NCI-H1436 (cell line): Measurements from ENCODE around the gene TUBB4A.
"Not testable (repeated sequence)": the region's sequence is repeated elsewhere in the genome, so short reads cannot be mapped to it uniquely, and the experiment has no call there.

Experiments
- DNase-seq: peaks from one replicate; lab custom pipeline; 2025; lab: John Stamatoyannopoulos, UW

The TUBB4A gene

DNA sequence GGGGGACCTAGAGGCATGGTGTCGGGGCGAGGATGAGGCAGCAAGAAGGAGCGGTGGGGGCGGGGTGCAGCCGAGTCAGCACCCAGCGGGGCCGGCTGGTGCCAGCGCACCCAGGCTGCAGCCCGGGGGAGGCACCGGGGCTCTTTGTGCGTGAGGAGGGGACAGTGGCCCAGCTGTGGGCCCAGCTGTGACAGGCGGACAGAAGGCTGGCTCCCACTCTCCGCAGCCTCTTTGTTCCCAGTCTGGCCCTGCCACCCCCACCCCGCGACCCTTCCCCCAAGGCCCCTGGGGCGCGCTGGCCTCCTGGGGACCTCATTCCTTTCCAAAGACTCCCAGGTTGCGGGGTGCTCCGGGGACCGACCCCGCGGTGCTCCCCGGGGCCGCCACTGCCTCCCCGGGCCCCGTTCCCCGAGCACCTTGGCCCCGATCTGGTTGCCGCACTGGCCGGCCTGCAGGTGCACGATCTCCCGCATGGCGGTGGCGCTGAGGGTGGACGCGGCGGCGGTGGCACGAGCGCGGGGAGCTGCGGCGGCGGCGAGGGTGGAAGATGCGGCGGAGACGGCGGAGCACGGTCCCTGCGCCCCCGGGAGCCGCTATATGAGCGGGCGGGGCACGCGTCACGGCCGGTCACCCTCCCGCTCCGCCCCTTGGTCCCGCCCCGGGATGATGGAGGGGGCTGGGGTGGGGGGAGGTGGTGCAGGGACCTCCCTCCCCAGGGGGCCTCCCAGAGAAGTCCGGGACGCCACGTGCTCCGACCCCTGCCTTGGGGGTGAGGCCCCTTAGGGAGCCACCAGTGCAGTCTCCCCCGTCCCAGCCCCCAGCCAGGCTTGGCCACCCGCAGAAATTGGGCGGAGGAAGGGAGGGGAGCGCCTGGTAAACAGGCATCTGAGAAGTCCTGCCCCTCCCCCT lies at the start of gene TUBB4A:
TUBB4A (minus strand) TSS at position 570 of the 909 bp plus-strand sequence; CDS start at position 473, 97 bp downstream.
- DNase-seq, result no peak

DNA sequence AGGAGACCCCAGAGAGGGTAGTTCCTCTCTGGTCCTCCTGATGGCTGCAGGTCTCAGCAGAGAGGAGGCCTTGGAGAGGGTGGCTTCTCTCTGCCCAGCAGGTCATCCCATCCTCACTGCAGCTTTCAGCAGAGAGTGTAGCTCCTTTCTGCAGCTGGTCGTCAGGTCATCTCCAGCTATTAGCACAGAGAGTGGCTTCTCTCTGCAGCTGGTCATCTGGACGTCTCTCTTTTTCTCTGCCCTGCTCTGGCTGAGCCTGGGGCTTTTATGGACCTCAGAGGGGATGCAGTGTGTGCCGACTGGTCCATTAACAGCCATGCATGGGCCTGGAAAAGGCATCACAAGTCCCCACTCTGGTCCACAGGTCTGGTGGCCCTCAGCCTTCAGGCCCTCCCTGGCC lies 49.0 kb upstream of the TUBB4A start:
- DNase-seq, result no peak

DNA sequence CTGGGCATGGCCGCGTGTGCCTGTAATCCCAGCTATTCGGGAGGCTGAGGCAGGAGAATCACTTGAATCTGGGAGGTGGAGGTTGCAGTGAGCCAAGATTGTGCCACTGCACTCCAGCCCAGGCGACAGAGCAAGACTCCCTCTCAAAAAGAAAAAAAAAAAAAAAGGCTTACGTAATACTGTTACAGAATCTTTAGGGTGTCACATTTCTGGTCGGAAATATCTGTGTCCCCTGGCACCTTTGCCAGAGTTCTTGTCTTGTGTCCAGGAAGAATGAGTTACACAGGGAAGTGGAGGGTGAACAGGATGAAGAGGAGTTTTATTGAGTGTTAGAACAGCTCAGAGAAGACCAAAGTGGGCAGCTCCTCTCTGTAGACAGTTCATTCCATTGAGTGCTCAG lies 48.6 kb upstream of the TUBB4A start:
- DNase-seq, result not testable (repeated sequence)

DNA sequence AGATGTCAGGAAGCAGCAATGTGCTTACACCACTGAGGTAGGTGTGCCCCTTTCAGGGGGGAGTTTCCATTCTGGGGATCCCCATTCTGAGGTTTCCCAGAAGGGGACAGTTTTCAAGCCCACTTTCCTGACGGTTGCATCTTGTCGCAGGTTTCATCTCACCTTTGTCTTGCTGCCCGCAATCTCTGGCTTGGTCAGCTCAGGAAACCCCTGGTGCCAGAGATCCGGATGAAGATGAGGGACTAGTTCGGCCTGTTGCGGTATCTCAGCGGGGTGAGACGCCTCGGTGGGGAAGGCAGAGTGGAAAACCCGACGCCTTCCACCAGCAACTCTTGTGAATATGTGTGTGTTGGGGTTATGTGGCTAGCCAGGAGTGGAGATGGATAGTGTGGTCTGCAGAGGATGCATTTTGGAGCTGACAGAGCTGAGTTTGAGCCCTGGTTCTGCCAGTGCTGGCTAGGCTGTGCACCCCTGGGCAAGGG lies 41.8 kb upstream of the TUBB4A start:
- no peak for DNase-seq

DNA sequence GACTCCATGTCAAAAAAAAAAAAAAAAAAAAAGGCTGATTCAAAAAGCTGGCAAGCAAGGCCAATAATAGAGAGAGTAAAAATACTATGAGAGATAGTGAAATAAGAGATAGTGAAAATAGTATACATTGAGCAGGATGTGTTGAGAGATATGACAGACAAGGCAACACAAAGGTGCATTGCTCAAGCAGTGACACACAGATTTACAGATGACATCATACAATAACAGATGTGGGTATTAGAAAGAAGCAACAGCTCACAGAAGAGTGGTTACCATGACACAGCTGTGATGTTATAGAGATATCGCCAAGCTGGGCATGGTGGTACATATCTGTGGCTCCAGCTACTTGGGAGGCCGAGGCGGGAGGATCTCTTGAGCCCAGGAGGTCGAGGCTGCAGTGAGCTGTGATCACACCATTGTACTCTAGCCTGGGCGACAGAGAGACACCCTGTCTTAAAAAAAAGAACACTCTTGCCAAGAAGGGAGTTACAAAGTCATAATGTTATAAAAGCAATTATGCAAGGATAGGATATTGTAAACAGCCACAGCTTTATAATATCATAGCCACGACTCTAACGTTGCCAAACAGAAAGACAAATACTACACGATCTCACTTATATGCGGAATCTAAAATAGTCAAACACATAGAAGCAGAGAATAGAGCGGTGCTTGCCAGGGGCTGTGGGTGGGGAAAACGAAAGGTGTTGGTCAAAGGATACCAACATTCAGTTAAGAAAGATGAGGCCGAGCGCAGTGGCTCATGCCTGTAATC lies 39.0 kb upstream of the TUBB4A start:
- DNase-seq, result no peak

DNA sequence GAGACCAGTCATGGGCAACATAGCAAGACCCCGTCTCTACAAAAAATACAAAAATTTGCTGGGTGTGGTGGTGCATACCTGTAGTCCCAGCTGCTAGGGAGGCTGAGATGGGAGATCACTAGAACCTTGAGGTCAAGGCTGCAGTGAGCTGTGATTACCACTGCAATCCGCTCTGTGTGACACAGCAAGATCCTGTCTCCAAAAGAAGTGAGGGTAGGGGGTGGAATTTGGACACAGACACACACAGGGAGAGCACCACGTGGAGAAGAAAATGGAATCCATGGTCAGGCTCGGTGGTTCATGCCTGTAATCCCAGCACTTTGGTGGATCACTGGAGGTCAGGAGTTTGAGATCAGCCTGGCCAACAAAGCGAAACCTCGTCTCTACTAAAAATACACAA lies 37.4 kb upstream of the TUBB4A start:
- DNase-seq, result no peak

DNA sequence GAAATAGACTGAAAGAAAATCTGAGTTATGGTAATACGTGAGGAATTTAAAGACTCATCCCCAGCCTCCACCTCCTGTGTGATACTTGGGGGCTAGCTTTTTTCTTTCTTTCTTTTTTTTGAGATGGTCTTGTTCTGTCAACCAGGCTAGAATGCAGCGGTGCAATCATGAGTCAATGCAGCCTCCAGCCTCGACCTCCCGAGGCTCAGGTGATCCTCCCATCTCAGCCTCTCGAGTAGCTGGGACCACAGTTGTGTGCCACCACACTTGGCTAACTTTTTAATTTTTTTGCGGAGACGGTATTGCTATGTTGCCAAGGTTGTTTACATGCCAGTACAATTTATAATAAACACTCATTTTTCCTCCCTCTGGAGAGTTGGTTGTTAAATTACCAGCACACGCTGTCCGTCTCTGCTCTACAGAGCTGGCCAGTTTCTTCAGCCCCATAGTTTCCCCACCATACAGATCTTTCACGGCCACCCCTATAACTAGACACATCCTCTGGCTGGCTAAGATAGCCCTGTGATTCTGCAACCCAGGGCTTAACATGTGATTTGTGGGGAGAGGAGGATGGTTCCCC lies 33.5 kb upstream of the TUBB4A start:
- no peak for DNase-seq

DNA sequence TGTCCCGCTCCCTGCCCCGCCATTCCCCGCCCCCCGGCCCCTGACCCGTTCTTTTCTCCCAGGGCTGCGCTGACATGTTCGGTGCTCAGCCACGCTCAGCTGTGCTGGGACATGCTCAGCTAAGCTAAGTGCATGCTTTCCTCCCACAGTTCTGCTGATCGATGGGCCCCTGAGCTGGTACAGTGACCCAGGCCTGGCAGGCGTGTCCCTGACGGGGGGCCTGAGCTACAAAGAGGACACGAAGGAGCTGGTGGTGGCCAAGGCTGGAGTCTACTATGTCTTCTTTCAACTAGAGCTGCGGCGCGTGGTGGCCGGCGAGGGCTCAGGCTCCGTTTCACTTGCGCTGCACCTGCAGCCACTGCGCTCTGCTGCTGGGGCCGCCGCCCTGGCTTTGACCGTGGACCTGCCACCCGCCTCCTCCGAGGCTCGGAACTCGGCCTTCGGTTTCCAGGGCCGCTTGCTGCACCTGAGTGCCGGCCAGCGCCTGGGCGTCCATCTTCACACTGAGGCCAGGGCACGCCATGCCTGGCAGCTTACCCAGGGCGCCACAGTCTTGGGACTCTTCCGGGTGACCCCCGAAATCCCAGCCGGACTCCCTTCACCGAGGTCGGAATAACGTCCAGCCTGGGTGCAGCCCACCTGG lies 32.5 kb upstream of the TUBB4A start:
- no peak for DNase-seq

DNA sequence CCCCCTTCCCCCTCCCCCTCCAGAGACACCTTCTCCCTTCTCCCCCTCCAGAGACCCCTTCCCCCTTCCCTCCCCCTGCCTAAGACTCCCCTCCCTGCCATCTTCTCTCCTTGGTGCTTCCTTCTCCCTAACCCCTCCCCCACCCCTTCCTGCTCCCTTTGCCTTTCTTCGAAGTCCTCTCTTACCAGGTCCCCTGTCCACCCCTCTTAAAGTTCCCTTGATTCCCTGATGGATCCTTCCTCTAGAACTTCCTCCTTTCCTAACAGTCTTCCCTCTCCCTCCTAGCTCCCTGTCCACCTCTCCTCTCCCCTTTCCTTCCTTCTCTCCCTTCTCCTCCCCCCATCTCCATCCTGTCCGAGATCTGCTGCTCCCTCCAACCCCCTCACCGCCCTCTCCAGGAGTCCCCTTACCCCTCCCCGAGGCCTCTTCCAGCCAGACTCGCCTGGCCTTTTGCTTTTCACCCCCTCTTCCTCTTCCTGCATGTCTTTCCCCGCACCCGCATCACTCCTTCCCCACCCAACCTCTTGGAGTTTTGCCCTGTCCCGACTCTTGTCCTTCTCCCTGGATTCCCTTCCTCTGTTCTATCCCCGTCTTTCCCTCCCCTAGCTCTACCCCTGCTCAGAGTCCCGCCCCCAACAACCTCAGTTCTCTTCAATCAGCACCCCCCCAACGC lies 31.8 kb upstream of the TUBB4A start:
- no peak for DNase-seq

DNA sequence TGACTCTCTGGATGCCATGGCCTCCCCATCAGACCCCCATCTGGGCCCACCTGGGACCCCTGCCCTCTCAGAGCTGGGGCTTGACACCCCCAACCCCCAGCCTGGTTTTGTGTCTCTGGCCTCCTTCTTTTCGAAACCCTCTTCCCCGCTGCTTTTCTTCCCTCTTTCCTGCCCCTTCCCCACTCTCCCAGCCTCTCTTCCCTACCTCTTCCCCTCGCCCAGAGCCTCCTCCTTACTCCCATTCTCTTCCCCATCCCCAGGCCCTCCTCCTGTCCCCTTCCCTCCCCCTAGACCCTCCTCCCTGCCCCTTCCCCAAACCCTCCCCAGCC lies 30.9 kb upstream of the TUBB4A start:
- no peak for DNase-seq

DNA sequence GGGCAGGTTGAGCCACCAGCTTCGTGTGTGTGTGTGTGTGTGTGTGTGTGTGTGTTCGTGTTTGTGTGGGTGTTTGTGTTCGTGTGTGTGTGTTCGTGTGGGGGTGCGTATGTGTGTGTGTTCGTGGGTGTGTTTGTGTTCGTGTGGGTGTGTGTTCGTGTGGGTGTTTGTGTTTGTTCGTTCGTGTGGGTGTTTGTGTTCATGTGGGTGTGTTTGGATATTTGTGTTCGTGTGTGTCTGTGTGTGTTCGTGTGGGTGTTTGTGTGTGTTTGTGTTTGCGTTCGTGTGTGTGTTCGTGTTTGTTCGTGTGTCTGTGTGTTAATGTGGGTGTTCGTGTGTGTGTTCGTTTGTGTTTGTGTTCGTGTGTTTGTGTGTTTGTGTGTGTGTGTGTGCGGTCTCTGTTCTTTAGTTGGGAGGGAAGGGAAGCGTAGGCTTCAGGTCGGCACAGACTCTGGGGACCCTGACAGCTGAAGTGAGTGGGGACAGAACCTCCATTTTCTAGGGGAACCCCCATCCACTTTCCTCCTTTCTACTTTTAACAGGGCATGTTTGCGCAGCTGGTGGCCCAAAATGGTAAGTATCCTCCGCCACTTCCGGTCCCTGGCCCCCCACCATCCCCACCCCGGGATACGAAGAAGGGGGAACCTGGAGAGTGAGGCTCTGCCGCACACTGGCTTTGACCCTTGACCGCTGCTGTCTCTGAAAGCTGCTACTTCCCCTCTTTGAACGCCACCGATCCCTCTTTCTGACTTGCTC lies 30.3 kb upstream of the TUBB4A start:
- no peak for DNase-seq

DNA sequence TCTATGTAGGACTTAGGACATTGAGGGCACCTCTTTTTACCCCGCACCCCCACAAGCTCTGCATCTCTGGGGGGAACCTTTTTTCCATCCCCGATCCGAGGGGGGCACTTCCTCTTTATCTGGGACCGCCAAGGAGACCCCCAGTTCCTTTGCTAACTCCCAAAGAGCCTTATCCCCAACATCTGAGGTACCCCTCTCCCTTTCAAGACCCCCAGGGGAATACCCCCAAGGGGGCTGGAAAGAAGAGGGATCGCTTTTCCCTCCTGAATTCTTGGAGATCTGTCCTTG lies 29.8 kb upstream of the TUBB4A start:
- no peak for DNase-seq

DNA sequence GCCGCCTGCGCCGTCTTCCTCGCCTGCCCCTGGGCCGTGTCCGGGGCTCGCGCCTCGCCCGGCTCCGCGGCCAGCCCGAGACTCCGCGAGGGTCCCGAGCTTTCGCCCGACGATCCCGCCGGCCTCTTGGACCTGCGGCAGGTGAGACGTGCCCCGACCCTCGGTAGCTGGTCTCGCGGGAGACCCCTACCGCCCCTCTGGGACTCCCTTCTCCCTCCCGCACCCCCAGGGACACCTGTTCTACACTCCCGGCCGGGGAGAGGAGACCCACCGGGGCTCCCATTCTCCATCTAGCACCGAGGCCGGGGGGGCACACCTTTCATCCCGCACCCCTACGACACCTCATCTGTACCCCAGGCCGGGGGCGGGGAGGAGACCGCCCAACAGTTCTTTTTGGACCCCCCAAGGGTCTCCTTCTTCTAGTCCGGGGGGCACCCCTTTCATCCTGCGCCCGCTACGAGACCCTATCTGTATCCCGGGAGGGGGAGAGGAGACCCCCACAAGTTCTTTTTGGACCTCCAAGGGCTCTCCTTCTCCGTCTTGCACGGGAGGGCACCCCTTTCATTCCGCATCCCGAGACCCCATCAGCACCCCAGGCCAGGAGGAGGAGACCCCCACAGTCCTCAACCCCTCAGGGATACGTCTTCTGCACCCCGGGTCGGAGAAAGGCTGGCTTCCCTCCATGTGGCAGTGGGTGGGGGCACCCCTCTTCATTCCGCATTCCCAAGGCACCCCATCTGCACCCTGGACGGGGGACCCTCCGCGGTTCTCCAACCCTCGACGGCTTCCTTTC lies 29.2 kb upstream of the TUBB4A start:
- no peak for DNase-seq

DNA sequence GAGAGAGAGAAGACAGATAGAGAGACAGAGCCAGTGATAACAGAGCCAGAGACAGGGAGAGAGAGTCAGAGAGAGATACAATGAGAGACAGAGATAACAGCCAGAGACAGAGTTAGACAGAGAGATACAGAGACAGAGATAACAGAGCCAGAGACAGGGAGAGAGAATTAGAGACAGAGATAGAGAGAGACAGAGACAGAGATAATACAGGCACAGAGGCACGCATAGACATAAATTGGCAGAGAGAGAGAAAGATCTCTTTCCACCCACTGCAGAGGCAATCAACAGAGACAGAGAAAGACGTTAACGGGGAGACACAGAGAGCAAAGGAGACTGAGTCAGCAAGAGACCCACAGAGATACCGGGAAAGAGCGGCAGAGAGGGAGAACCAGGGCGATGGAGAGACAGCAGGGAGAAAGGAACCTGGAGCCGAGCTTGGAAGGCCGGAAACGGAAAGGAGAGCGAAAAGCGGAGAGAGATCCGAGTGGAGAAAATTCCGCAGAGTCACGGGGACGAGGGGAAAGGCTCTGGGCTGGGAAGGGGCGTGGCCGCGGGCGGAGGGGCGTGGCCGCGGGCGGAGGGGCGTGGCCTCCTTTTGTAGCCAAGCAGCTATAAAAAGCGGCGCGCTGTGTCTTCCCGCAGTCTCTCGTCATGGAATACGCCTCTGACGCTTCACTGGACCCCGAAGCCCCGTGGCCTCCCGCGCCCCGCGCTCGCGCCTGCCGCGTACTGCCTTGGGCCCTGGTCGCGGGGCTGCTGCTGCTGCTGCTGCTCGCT lies 28.5 kb upstream of the TUBB4A start, which contains the start of gene TNFSF9:
TNFSF9 (plus strand) TSS at position 641 of the 777 bp plus-strand sequence; CDS start at position 652, 11 bp downstream.
- peak; percentile 60 for DNase-seq

DNA sequence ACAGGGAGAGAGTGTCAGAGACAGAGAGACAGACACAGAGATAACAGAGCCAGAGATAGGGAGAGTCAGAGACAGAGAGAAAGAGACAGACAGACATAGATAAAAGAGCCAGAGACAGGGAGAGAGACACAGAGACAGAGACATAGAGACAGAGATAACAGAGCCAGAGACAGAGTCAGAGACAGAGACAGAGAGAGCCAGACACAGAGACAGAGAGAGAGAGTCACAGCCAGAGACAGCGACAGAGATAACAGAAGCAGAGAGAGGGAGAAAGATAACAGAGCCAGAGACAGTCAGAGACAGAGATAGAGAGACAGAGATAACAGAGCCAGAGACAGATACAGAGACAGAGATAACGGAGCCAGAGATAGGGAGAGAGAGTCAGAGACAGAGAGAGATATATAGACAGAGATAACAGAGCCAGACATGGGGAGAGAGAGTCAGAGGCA lies 27.9 kb upstream of the TUBB4A start:
- DNase-seq, result no peak

DNA sequence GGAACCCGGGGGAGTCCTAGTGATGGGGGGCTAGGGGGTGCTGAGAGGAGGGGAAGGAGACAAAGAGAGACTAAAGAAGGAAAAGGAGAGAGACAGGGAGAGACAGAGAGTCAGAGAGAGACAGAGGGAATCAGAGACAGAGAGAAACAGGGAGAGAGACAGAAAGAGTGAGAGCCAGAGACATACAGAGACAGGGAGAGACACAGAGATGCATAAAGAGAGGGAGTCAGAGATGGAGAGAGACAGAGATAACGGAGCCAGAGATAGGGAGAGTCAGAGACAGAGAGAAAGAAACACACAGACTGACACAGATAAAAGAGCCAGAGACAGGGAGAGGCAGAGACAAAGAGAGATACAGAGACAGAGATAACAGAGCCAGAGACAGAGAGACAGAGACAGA lies 27.2 kb upstream of the TUBB4A start:
- no peak for DNase-seq

DNA sequence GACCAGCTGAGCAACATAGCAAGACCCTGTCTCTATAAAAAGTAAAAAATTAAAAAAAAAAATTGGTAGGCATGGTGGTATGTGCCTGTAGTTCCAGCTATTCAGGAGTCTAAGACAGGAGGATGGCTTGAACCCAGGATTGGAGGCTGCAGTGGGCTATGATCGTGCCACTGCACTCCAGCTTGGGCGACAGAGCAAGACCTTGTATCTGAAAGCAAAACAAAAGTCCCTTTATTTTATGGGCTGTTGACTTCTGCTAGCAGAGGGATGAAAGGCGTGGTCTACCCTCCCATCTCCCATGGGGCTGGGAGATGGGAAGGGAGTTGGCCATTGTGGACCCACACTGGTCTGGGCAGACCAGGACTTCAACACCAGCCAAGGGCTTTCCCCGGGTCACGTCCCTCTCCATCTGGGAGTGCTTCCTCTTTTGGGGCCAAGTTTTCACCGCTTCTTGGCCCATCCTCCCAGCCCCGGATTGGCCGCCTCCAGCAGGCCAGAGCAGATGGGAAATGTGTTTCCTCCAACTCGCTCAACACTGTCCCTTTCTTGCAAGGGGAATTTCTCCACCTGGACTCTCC lies 26.5 kb upstream of the TUBB4A start:
- DNase-seq, result no peak

DNA sequence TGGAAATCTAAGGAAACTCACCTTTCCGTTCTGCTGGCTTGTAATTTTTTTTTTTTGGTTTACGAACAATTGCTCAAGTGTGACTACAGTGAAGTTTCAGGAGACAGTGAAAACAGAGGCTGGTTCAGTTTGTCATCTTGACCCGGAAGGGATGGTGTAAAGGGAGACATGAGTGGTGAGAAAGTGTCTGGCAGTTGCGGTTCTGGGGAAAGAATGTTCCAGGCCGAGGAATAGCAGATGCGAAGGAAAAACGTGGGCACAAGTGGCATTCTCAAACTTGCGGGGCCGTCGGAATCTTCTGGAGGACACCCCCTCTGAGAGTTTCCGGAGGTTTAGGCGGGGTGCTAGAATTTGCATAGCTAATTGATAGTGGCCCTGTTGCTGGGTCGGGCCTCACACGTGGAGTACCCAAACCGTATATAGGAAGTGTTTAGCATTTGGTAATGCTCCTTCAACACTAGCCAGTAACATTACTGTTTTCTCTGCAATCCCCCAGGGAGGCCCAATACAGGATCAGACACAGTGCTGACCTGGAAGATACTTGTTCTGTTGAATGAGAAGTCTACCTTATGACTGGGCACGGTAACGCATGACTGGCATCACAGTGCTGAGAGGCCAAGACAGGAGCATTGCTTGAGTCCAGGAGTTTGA lies 25.9 kb upstream of the TUBB4A start:
- DNase-seq, result no peak
